VCaP (cell line): ENCODE results near the gene NME7.

Experiments used
- H3K27ac ChIP-seq: fragments of 450-650 bp; 2 replicates; pipeline ENCODE4 v1.5.1; 2017
- TF ChIP-seq, protein P1 (sequence below): fragments of 450-650 bp; conservative IDR thresholded peaks from 2 replicates; pipeline ENCODE4 v1.5.1; 2017; ENCODE audit warnings: mild to moderate bottlenecking, moderate library complexity

Gene NME7

DNA sequence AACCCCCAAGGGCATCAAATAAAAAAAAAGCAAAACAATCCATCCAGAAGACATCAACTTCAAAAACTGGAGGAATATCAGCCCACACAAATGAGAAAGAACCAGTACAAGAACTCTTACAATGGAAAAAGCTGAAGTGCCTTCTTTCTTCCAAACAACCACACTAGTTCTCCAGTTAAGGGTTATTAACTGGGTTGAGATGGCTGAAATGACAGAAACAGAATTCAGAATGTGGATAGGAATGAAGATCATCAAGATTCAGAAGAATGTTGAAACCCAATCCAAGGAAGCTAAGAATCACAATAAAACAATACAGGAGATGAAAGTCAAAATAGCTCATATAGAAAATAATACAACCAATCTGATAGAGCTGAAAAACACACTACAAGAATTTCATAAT, 104.5 kb downstream of the NME7 start:
- TF ChIP-seq, protein P1, sequence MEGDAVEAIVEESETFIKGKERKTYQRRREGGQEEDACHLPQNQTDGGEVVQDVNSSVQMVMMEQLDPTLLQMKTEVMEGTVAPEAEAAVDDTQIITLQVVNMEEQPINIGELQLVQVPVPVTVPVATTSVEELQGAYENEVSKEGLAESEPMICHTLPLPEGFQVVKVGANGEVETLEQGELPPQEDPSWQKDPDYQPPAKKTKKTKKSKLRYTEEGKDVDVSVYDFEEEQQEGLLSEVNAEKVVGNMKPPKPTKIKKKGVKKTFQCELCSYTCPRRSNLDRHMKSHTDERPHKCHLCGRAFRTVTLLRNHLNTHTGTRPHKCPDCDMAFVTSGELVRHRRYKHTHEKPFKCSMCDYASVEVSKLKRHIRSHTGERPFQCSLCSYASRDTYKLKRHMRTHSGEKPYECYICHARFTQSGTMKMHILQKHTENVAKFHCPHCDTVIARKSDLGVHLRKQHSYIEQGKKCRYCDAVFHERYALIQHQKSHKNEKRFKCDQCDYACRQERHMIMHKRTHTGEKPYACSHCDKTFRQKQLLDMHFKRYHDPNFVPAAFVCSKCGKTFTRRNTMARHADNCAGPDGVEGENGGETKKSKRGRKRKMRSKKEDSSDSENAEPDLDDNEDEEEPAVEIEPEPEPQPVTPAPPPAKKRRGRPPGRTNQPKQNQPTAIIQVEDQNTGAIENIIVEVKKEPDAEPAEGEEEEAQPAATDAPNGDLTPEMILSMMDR = no peak
- no peak overlapping the region for H3K27ac ChIP-seq

DNA sequence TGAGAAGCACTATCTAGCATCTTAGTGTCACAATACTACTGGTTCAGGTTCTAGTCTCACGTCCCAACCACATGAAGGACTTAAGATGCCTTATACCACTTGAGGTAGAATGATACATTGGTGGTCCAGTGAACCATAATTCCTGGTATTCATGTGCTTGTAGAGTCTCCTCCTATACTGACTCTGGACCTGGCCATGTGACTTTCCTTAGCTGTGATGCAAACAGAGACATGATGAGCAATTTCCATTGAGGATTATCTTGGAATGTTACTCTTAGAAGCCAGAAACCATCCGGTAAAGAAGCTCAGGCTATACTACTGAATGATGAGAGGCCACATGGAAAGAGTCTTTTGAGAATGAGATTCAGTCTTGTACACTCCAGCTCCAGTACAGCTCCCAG, 105.7 kb downstream of the NME7 start:
- TF ChIP-seq, protein P1 = no peak
- no peak overlapping the region for H3K27ac ChIP-seq

DNA sequence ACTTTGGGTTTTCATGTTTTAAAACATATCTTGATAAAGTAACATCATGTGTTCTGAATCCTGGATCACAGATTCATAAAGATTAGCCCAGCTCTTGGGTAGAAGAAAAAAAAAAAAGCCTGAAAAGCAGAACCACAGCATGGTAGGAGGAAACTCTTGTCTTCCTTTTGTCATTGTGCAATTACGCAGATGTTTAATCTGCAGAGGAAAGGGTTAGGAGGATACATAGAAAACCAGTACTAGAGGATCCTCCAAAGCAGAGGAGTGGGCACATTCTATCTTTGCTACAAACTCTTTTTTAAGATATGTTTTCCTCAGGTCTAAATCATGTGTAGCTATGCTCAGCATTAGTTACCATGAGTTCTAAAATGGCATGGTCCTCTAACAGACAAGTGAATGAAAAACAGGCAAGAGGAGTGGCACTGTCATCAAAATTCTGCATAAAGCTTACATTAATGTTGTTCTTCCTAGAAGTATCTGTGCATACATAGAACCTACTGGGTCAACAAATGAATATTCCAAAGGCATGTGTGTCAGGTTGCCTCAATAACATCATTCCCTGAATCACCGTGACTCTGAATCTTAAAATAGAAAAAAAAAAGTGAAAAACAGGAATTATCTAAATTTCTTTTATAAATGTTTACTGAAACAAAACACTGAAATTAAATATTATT, 107.0 kb downstream of the NME7 start:
- TF ChIP-seq, protein P1 = no peak
- no peak overlapping the region for H3K27ac ChIP-seq

GRCh38 chr1:169259816-169260215, 107.8 kb downstream of the NME7 start:
- TF ChIP-seq, protein P1 = no peak
- H3K27ac ChIP-seq = no peak overlapping the region

GRCh38 chr1:169250795-169251194, 116.8 kb downstream of the NME7 start:
- H3K27ac ChIP-seq = no peak overlapping the region
- TF ChIP-seq, protein P1 = no peak

DNA sequence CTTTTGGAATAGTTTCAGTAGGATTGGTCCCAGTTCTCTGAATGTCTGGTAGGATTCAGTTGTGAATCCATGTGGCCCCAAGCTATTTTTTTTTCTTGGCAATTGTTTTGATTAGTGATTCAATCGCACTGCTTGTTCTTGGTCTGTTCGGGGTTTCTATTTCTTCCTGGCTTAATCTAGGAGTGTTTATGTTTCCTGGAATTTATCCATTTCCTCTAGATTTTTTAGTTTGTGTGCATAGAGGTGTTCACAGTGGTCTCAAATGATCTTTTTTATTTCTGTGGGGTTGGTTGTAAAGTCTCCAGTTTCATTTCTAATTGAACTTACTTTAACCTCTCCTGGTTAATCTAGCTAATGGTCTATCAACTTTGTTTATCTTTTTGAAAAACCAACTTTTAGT, 117.6 kb downstream of the NME7 start:
- no peak overlapping the region for H3K27ac ChIP-seq
- TF ChIP-seq, protein P1 = no peak

DNA sequence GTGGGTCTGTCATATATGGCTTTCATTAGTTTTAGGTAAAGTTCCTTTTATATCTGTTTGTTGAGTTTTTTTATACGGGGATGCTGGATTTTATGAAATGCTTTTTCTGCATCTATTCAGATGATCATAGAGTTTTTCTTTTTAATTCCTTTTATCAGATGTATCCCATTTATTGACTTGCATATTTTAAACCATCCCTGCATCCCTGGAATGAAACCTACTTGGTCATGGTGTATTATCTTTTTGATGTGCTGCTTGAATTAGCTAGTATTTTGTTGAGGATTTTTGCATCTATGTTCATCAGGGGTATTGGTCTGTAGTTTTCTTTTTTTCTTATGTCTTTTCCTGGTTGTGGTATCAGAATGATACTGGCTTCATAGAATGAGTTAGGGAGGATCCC, 118.0 kb downstream of the NME7 start:
- TF ChIP-seq, protein P1 = no peak
- no peak overlapping the region for H3K27ac ChIP-seq
